GM21529 (cell line): Measurements from ENCODE around the gene SLC29A1.

Experiments
- ATAC-seq: cut with Tn5 transposase; IDR thresholded peaks from one replicate; pipeline ENCODE4 v1.9.1; 2021; ENCODE audit not compliant: unreplicated experiment

The SLC29A1 gene

DNA sequence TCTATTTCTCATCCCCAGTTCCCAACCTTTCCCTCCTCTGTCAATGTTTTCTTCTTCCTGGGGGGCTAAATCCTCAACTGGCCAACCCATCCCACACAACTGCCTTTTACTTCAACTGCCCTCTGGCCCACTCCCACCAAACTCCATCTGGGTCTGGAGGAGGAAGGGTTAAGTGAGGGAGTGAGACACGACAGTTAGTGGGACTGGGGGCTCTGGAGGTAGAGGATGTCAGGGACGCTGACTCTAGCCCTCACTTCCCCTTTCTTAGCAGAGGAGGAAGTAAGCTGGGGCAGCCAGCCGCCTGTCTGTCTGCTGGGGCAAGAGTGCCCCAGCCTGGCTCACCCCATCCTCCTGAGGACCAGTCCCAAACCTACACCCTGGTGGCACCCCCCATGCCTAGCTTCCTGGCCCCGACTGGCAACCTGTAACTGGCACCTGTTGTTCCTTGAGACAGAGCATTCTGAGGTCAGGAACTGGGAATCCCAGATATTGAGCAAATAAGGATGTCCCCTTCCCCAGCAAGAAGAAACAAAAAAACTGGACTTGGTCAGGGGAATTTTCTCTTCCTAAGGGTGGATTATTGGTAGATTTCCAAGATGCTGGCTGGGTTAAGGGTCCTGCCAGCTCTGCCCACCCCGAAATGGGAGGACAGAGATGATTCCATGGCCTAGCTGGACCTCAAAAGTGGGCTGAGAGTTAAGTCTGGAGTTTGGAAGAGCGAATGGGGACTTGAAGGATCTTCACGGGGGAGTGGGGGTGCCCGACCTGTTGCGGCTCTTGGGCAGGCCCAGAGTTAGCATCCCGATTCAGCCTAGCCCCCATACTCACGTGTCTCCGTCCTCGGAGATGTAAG, 41.0 kb downstream of the SLC29A1 start:
- peak; percentile 30 for ATAC-seq

DNA sequence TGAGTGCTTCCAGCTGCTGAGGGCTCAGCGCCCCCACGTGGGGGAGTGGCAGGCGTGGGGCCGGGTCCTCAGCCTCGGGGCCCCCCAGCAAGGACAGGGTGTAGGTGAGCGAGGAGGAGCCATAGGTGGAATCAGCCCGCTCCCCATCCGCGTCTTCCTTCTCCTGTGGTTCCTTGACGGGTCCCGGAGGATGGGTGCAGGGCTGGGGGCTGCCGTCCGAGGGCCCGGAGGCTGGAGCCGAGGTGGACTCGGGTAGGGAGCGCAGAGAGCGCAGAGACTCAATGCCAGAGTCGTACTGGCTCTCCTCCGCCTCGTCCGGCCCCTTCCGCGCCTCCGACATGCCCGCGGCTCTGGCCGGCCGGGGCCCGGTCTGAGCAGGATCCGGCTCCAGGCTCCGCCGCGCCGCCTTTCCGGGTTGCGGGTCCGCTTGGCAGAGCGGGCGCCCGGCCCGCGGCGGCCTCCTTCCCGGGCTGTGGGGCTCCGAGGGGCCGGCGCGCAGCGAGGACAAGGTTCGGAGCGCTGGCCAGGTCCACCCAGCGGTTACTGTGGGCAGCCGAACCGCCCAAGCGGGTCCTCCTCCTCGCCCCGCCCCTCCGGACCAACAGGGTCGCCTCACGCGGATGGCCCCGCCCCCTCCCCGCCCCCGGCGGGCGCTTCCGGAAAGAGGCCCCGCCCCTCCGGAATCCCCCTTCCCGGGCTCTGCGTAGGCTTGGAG, 41.8 kb downstream of the SLC29A1 start, which contains the start of gene NFKBIE:
NFKBIE (minus strand) TSS at position 545 of the 715 bp plus-strand sequence; CDS start at position 340, 205 bp downstream.
- peak; percentile 33 for ATAC-seq

DNA sequence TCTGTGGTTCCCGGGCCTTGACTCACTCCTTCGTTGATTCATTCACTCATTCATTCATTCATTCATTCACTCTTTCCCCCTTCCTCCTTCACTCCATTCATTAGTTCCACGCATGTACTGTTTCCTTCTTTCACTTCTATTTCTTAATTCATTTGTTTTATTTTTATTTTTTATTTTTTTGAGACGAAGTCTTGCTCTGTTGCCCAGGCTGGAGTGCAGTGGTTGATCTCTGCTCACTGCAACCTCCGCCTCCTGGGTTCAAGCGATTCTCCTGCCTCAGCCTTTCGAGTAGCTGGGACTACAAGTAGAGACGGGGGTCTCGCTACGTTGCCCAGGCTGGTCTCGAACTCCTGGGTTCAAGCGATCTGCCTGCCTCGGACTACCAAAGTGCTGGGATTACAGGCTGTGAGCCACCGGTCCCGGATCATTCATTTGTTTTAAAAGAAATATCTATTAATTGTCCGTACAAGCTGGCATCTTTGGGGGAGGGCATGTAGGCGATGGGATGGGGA, 42.4 kb downstream of the SLC29A1 start:
- ATAC-seq: no peak

DNA sequence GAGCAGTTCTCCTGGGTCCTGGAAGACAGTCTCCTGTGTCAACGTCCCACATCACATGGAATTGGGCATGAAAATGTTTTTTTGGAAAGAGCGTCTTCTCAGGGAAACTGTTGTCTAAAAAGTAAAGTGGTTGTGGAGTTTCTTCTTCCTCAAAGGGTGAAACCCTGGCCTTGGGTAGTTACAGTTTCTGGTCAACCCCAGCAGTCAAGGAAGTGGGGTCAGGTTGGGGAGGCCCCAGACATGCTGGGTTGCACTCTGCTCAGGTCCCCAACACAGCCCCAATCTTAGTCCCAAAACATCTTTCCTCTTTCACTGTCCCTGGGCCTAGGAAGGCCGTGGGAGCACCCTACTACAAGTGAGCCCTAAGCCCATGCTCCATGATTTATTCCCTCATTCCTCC, 43.0 kb downstream of the SLC29A1 start:
- peak; percentile 42 for ATAC-seq

DNA sequence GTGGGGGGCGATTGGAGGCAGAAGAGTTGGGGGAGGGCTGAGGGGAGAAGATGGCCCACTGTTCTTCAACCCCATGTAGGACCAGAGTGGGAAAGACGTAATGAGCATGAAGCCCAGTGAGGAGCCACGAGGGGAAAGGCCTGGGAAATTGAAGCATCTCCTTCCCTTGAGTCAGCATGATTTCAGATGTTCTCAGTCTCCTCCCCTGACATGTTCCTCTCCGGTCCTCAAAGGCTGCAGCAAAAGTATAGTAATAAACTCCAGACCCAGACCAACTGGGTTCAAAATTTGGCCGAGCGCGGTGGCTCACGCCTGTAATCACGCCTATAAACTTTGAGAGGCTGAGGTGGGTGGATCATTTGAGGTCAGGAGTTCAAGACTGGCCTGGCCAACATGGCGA, 43.9 kb downstream of the SLC29A1 start:
- ATAC-seq: no peak

DNA sequence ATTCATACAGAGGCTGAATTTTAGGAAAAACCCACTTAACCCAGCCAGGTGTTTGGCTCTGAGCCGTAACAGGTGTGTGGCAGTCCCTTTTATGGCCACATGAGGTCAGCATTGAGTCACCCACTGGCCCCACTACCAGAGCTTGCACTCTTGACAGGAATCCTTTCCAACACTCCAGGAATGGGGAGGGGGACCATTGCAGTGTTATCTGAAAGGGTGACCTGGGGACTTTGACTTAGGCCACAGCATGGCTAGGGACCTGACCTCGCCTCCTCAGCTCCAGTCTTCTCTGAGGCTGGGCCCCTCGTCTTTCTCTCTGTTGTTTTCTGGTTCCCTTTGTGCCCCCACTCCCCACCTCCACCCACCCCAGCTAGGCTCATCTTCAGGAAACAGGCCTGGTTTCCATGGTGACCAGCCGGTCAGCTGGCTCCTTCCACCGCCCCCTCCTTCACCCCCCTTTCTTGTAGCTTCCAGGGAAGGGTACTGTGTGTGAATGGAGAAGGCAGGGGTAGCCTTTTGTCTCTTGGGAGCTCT, 44.8 kb downstream of the SLC29A1 start:
- no peak for ATAC-seq

DNA sequence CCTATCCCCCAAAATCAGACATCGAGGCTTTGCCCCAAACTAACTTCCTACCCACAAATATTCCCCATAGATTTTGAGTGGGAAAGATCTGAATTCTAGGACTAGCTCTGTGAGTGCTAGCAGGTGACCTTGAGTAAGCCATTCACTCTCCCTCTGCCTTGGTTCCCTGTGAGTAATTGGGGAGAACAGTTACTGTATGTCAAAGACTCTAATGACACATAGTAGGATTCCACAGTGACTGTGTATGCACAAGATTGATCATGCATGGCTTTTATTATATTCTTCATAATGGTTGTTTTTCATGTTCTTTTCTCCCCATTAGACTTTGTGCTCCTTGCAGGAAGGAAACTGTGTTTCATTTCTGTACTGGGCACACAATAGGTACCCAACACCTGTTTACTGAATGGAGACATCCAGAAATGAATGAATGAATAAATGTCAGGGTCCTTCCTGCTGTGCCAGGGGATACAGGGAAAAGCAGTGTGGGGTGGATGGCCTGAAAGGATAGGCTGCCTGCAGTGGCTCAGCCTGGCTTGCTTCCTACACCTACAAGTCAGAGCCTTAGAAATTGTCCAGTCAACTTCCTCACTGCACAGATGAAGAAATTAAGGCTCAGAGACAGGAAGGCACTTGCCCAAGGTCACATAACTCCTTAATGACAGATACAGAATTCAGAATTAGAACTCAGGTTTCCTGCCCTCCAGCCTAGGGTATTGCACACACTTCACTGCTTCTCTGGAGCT, 46.0 kb downstream of the SLC29A1 start:
- no peak for ATAC-seq

DNA sequence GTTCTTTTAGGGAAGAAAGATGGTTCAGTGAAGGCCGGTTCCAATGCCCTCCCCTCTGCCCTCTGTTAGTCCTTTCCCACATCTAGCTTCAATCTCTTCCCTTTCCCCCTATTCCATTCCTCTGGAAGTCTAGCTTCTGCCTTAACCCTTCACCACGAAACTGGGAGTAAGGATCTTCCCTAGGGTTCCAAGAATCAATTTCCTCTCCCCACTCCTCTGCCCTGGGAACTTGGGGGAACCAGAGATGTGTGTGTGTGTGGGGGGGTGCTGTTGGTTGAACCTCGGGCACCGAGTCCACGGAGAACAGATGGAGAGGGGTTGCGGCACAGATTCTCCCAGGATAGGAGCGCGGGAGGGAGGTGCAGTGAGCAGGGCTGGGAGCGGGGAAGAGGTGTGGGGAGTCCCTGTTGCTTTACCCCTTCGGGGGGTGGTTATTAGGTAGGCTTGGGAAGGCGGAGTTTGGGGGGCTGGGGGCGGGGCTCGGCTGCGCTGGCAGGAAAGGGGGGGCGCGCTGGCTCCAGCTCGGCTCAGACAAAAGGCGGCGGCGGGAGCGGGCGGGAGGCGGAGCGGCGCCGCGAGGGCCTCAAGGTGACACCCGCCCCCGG, 46.6 kb downstream of the SLC29A1 start, which contains the start of gene TMEM151B:
TMEM151B (plus strand) TSS at position 530 of the 605 bp plus-strand sequence. CDS start 293 bp downstream, outside the sequence.
- ATAC-seq: no peak

DNA sequence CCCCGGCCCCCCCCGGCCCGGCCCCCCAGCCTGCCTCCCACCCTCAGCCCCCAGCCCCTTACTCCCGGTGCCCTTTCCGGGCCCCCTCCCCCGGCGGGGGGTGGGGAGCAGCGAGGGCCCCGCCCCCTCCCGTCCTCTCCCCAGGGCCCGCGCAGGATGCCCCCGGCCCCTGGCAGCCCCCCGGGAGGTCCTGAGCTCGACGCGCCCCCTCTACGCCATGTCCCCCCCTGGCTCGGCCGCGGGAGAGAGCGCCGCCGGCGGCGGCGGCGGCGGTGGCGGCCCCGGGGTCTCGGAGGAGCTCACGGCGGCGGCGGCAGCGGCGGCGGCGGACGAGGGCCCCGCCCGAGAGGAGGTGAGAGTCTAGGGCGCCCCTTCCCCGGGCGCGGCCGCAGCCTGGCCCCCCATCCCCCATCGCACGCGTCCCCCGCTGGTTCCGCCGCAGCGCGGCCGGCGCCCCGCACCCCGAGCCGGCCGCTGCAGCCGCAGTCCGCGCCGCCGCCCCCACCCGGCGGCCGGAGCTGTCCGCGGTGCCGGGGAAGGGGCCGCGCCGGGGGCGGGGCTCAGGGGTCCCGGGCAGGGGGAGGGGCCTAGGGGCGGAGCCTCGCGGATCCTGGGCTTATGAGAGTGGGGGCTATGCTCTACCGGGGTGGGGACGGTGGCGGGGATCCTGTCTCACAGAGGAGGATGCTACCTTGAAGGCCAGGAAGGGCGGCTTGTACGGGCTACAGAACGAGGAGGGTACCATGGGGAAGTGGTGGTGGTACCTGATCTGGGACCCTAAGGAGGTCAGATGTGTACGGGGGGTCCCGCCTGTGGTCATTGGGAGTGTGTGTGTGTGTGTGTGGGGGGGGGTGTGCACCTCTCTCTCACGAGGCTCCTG, 47.4 kb downstream of the SLC29A1 start:
- ATAC-seq: no peak

DNA sequence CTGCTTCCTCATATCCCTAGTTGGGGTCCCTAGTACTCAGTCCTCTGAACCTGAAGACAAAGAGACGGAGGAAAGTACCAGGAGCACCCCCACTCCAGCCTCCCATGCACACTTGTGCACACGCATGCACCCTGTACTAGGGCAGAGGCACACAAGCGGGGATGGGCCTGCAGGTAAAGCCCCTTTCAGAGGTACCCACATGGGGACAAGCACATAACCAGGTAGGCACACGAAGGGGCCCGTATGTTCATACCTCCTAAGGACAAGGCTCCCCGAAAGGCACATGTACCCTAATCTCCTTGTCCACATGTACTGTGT, 48.0 kb downstream of the SLC29A1 start:
- ATAC-seq: no peak

DNA sequence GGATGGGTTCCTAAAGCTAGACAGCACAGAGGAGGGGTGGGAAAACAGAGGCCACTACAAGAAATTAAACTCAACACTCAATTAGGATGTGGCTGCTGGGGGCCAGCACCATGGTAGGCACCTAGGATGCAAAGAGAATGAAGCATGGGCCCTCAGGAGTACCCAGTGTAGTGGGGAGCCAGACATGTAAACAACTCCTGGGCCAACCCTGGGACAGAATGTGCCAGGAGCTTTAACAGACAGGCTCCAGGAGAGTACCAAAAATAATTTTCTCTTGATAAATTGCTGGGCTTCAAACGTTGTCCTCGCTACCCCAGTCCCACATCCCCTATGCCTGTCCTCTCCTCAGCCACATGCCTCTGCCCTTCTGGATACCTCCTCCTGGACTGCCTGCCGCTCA, 48.5 kb downstream of the SLC29A1 start:
- no peak for ATAC-seq

DNA sequence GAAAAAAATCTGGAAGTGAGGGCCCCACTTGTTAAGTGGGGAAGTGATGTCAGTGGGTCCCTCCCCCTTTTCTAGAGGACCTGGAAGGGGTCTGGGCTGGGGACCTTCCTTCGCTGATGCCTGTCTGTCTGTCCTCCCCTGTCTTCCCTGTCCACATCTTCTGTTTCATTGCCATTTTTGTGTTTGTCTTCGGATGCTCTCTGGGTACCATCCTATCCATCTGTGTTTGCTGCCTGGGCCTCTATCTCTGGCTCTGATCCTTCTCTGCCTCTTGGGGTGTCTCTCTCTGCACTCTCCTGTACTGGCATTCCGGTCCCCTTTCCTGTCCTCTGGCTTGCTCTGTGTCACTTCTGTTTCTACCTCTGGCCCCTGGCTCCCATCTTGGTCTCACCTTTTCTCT, 49.1 kb downstream of the SLC29A1 start:
- ATAC-seq: no peak

DNA sequence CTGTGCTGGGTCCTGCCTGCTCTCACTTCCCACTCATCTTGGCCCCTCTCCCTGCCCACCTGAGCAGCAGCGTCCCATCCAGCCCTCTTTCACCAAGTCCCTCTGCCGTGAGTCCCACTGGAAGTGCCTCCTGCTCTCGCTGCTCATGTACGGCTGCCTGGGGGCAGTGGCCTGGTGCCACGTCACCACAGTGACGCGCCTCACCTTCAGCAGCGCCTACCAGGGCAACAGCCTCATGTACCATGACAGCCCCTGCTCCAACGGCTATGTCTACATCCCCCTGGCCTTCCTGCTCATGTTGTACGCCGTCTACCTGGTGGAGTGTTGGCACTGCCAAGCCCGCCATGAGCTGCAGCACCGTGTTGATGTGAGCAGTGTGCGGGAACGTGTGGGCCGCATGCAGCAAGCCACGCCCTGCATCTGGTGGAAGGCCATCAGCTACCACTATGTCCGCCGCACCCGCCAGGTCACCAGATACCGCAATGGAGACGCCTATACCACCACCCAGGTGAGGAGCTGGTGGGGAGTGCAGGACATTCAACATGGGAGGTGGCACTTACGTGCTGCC, 49.7 kb downstream of the SLC29A1 start:
- ATAC-seq: no peak

DNA sequence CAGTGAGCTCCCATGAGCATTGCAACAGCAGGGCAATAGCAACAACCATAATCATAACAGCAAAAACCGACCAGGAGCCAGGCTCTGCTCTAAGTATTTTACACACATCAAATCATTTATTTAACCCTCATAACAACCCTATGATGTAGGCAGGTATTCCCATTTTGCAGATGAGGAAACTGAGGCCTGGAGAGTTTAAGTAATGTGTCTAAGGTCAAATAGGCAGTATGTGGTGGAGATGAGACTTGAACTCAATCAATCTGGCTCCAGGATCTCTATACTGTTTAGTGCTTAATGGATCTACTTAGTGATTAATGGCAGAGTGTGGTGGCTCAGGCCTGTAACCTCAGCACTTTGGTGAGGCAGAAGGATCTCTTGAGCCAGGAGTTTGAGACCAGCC, 50.2 kb downstream of the SLC29A1 start:
- ATAC-seq: no peak

DNA sequence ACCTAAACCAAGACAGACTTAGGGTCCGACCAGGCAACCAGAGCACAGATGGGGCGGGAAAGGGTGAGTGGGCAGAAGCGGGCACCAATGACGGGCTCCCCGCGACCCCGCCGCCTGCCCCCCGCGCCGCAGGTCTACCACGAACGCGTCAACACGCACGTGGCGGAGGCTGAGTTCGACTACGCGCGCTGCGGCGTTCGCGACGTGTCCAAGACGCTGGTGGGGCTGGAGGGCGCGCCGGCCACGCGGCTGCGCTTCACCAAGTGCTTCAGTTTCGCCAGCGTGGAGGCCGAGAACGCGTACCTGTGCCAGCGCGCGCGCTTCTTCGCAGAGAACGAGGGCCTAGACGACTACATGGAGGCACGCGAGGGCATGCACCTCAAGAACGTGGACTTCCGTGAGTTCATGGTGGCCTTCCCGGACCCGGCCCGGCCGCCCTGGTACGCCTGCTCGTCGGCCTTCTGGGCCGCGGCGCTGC, 51.9 kb downstream of the SLC29A1 start:
- no peak for ATAC-seq

DNA sequence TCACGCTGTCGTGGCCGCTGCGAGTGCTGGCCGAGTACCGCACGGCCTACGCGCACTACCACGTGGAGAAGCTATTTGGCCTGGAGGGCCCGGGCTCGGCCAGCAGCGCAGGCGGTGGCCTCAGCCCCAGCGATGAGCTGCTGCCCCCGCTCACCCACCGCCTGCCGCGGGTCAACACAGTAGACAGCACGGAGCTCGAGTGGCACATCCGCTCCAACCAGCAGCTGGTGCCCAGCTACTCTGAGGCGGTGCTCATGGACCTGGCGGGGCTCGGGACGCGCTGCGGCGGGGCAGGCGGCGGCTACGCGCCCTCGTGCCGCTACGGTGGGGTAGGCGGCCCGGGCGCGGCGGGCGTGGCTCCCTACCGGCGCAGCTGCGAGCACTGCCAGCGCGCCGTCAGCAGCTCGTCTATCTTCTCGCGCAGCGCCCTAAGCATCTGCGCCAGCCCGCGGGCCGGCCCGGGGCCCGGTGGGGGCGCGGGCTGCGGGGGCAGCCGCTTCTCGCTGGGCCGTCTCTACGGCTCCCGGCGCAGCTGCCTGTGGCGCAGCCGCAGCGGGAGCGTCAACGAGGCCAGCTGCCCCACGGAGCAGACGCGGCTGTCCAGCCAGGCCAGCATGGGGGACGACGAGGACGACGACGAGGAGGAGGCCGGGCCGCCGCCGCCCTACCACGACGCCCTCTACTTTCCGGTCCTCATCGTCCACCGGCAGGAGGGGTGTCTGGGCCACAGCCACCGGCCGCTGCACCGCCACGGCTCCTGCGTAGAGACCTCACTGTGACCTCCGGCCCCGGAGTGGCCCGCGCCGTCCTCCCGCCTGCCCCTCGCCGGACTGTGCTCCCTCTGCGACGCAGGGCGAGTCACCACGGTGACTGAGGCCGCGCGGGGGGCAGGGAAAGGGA, 52.6 kb downstream of the SLC29A1 start:
- no peak for ATAC-seq

DNA sequence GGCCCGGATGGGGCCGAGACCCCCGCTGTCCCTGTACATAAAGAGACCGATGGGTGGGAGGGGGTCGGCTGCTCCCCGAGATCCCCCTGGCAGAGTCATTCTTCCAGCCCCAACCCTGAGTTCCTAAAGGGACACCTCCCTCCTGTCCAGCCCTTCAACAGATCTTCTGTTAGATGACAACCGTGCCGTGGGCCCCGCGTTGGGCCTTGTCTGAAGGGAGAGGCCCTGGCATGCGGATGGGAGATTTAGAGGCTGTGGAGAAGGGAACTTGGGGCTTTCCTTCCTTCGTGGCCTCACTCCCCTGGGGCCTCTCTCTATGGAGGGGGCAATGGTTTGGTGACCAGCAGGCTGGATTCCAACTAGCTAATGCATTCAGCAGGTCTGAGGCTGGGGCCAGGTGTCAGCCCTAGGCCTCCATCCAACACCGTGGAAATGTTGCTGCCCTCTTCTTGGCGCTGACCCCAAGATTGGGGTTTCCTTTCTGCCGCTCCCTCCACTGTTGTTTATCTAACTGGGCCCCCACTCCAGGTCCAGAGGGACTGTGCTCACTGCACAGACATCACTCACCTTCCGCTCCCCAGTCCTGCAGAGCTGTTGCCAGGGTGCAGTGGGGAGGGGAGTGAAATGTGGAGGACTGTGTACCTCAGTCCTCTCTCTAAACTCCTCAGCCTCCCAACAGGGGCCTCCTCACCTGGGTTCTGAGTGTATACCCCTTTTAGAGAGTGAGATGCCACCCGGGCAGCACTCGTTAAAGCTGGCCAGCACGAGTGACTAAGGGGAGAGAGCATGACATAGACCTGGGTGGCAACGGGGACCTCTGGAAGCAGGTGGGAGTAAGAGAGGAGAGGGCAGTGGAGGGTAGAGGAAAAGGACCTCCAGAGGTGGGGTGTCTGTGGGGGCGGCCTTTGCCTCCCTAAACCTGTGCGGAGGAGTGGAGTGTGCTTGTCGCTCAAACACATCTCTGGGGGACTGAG, 53.6 kb downstream of the SLC29A1 start:
- ATAC-seq: no peak
